Measurements from ENCODE around the gene CFDP1. TPM values are rescaled to one million over a fixed set of nuclear protein-coding genes. Genes with fewer than 3 reads are reported as not detected.

The CFDP1 gene
- total and polyA plus RNA-seq, 2 donors (not counting 3 experiments of a cell fraction or from before 2014, with no cell fraction given), result 17.8 to 53.8 TPM

DNA sequence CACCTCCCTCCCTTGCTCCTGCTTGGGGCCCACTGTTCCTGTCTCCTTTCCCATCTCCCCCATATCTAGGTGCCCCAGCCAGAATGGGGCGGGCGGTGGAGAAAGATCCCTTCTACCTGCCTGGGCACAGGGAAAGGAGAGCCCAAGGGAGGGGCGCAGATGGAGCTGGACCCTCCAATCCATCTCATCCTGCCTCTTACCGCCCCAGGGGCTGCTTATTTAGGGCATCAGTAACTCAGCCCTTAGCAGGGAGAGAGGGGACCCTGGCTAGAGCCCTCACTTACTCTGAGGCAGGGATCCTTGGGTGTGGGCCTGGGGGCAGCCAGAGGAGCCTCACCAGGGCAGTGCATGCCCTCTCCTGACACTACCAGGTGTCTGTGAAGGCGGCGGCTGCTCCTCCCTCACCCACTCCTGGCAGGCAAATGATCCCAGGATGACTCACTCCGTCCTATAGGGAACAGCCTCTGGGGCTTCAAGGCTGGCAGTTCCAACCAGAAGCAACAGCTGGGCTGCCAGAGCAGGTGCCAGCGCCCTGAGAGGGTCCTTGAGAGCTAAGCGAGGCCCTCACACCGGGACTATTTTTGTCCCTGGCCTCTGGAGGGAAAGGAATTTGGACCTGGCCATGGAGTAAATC lies 165.6 kb downstream of the CFDP1 start:
- ChIA-PET POLR2A (interaction anchor here (0.9 to 1.2 kb wide), 2 partner anchors 37 to 73 kb away, joined by 4 to 6 read pairs; no protein-coding TSS in a partner anchor), CTCF (interaction anchor here (0.6 to 2.1 kb wide), 7 partner anchors 14 to 118 kb away, joined by 3 to 10 read pairs (median 4); no protein-coding TSS in a partner anchor)
- intact Hi-C loops (cut with micrococcal nuclease) (no loop called here), dilution Hi-C loops (cut with MboI; ENCODE audit: extremely low pct_ligation_motif_present, low sequenced_read_pairs) (no loop called here)
- no peaks in the 10 kb centered on the region for H3K9me3 ChIP-seq (replicated peaks; ENCODE audit: control insufficient read depth, insufficient read depth, low read length)
- H3K9ac ChIP-seq (replicated peaks; ENCODE audit: extremely low read depth, insufficient read depth, low read length), result no peak overlapping the region
- no peak overlapping the region for H3K4me2 ChIP-seq (ENCODE audit: insufficient read depth, low read length)
- H3K27ac ChIP-seq (ENCODE audit: insufficient read depth, low read depth, low read length), result no peak overlapping the region
- peak; percentile 85 for FAIRE-seq
- no peaks in the 10 kb centered on the region for H3K9me1 ChIP-seq (replicated peaks; ENCODE audit: control insufficient read depth, extremely low read depth, insufficient read depth, low read length)
- no peak overlapping the region for H2AFZ ChIP-seq (ENCODE audit: low read depth, low read length)
- peaks cover 32% of the 10 kb centered on the region for H3K79me2 ChIP-seq (ENCODE audit: control insufficient read depth, insufficient read depth, low read length)
- H3K27me3 ChIP-seq (ENCODE audit: control insufficient read depth in 2 of 2, insufficient read depth in 2 of 2, low read length in 2 of 2), result no peaks in the 10 kb centered on the region
- H4K20me1 ChIP-seq (replicated peaks; ENCODE audit: control insufficient read depth, extremely low read depth, insufficient read depth, low read length), result no peaks in the 10 kb centered on the region
- TF ChIP-seq POLR2A (IDR thresholded peaks at IDR 0.05; ENCODE audit: low read depth, low read length), result no peak
- no peak for TF ChIP-seq GATA2 (IDR thresholded peaks at IDR 0.05; ENCODE audit: insufficient read depth, insufficient read length, low read depth, low read length)
- TF ChIP-seq, protein P1, sequence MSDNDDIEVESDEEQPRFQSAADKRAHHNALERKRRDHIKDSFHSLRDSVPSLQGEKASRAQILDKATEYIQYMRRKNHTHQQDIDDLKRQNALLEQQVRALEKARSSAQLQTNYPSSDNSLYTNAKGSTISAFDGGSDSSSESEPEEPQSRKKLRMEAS (IDR thresholded peaks at IDR 0.05; ENCODE audit: insufficient read depth, insufficient read length), result no peak
- no peak for TF ChIP-seq EZH2 (IDR thresholded peaks at IDR 0.05; ENCODE audit: borderline replicate concordance, low read depth, low read length, severe bottlenecking)
- TF ChIP-seq, protein P2, sequence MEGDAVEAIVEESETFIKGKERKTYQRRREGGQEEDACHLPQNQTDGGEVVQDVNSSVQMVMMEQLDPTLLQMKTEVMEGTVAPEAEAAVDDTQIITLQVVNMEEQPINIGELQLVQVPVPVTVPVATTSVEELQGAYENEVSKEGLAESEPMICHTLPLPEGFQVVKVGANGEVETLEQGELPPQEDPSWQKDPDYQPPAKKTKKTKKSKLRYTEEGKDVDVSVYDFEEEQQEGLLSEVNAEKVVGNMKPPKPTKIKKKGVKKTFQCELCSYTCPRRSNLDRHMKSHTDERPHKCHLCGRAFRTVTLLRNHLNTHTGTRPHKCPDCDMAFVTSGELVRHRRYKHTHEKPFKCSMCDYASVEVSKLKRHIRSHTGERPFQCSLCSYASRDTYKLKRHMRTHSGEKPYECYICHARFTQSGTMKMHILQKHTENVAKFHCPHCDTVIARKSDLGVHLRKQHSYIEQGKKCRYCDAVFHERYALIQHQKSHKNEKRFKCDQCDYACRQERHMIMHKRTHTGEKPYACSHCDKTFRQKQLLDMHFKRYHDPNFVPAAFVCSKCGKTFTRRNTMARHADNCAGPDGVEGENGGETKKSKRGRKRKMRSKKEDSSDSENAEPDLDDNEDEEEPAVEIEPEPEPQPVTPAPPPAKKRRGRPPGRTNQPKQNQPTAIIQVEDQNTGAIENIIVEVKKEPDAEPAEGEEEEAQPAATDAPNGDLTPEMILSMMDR (IDR thresholded peaks at IDR 0.05; ENCODE audit: extremely low read depth in 1 of 2, insufficient read depth in 1 of 2, low read depth in 1 of 2, low read length in 2 of 2), result no peak
- TF ChIP-seq JUN (IDR thresholded peaks at IDR 0.05; ENCODE audit: borderline replicate concordance, insufficient read depth, insufficient read length, low read depth), result peak; percentile 26
- TF ChIP-seq FOS (IDR thresholded peaks at IDR 0.05; ENCODE audit: borderline replicate concordance, insufficient read depth, low read length), result peak; percentile 71
- H3K36me3 ChIP-seq (ENCODE audit: control insufficient read depth in 2 of 2, extremely low read depth in 1 of 2, insufficient read depth in 2 of 2, low read length in 2 of 2), result peaks cover 0 to 5% of the 10 kb centered on the region in 2 experiments
- no peak overlapping the region for H3K4me3 ChIP-seq (replicated peaks in 1 of 3; ENCODE audit: insufficient read depth in 1 of 3, low read depth in 1 of 3, low read length in 3 of 3)
- peaks cover 34% of the 10 kb centered on the region for H3K4me1 ChIP-seq (ENCODE audit: control insufficient read depth, extremely low read depth, insufficient read depth, low read length)
- BruUV-seq (replicated peaks), result no TSS peak
- peak; percentile 64 for DNase-seq (ENCODE audit: low read depth, low spot score)
